ENCODE data around the gene VGLL4. TPM values are rescaled to one million over a fixed set of nuclear protein-coding genes. Genes with fewer than 3 reads are reported as not detected.

Gene VGLL4
- total and polyA plus RNA-seq, 2 experiments from 2014 or later: 30.9 to 46.5 TPM

GRCh38 chr3:11611341-11611799, 32.3 kb downstream of the VGLL4 start:
- no peaks in the 10 kb centered on the region for H3K27me3 ChIP-seq (replicated peaks; ENCODE audit: insufficient read depth)
- DNase-seq: no peak
- H2AFZ ChIP-seq: no peak overlapping the region
- no peak overlapping the region for H3K4me3 ChIP-seq
- peaks cover 6% of the 10 kb centered on the region; the same call in 1 of the 2 replicates for H3F3A ChIP-seq (ENCODE audit: insufficient read depth)
- H3K36me3 ChIP-seq (ENCODE audit: low read depth): no peaks in the 10 kb centered on the region
- H3K9me3 ChIP-seq (ENCODE audit: low read depth): no peaks in the 10 kb centered on the region
- peaks cover under 1% of the 10 kb centered on the region; the same call in 1 of the 2 replicates for H4K20me1 ChIP-seq (ENCODE audit: insufficient read depth)
- H3K27ac ChIP-seq: no peak overlapping the region
- no peaks in the 10 kb centered on the region for H3K9me2 ChIP-seq (ENCODE audit: insufficient read depth)
- in situ Hi-C loops (cut with MboI): no loop called here
- peaks cover 100% of the 10 kb centered on the region for H3K79me2 ChIP-seq (ENCODE audit: insufficient read depth)
- no peak overlapping the region for H3K9ac ChIP-seq
- H3K4me1 ChIP-seq (ENCODE audit: insufficient read depth): peaks cover 47% of the 10 kb centered on the region
- no peak overlapping the region for H3K4me2 ChIP-seq (ENCODE audit: unreplicated experiment)
- no peak for TF ChIP-seq EZH2 (IDR thresholded peaks at IDR 0.05; ENCODE audit: insufficient read depth, poor library complexity, severe bottlenecking)
- no peak for TF ChIP-seq EZH2phosphoT487 (IDR thresholded peaks at IDR 0.05; ENCODE audit: insufficient read depth, low read depth)
- WGBS, 2 experiments (ENCODE audit: low coverage in 1 of 2, low lambda C conversion rate in 2 of 2, missing lambda C conversion rate in 2 of 2): 94 to 95% methylated on average over 9 of the region's 9 CpGs

GRCh38 chr3:11610700-11611275, 32.9 kb downstream of the VGLL4 start:
- Histone ChIP-seq H3K9ac (no peak overlapping the region), H3K4me2 (ENCODE audit: unreplicated experiment) (no peak overlapping the region)

GRCh38 chr3:11610044-11610671, 33.6 kb downstream of the VGLL4 start:
- peaks cover 100% of the 10 kb centered on the region for H3K79me2 ChIP-seq (ENCODE audit: insufficient read depth)
- no peaks in the 10 kb centered on the region for H3K9me3 ChIP-seq (ENCODE audit: low read depth)
- H3K4me3 ChIP-seq: no peak overlapping the region
- H3K9ac ChIP-seq: no peak overlapping the region
- no peak overlapping the region for H3K27ac ChIP-seq
- H3K9me2 ChIP-seq (ENCODE audit: insufficient read depth): no peaks in the 10 kb centered on the region
- no peaks in the 10 kb centered on the region for H3K36me3 ChIP-seq (ENCODE audit: low read depth)
- H3F3A ChIP-seq (ENCODE audit: insufficient read depth): peaks cover 15% of the 10 kb centered on the region
- no peak for DNase-seq
- H3K27me3 ChIP-seq (replicated peaks; ENCODE audit: insufficient read depth): no peaks in the 10 kb centered on the region
- no peak for TF ChIP-seq EZH2 (IDR thresholded peaks at IDR 0.05; ENCODE audit: insufficient read depth, poor library complexity, severe bottlenecking)
- TF ChIP-seq EZH2phosphoT487 (IDR thresholded peaks at IDR 0.05; ENCODE audit: insufficient read depth, low read depth): no peak
- no peaks in the 10 kb centered on the region for H4K20me1 ChIP-seq (ENCODE audit: insufficient read depth)
- H3K4me2 ChIP-seq (ENCODE audit: unreplicated experiment): no peak overlapping the region
- H3K4me1 ChIP-seq (ENCODE audit: insufficient read depth): peaks cover 52% of the 10 kb centered on the region
- no peak overlapping the region for H2AFZ ChIP-seq
- WGBS, 2 experiments (ENCODE audit: low coverage in 1 of 2, low lambda C conversion rate in 2 of 2, missing lambda C conversion rate in 2 of 2): 90 to 92% methylated on average over 23 of the region's 23 CpGs
- in situ Hi-C loops (cut with MboI): no loop called here

More at GRCh38 chr3:11610700-11611275, 32.9 kb downstream of the VGLL4 start:
- Histone ChIP-seq H3K4me1 (ENCODE audit: insufficient read depth) (peaks cover 46% of the 10 kb centered on the region), H3K27ac (no peak overlapping the region), H3K9me2 (ENCODE audit: insufficient read depth) (no peaks in the 10 kb centered on the region), H2AFZ (no peak overlapping the region), H3K79me2 (ENCODE audit: insufficient read depth) (peaks cover 100% of the 10 kb centered on the region), H4K20me1 (ENCODE audit: insufficient read depth) (no peaks in the 10 kb centered on the region; the same call in 1 of the 2 replicates), H3K9me3 (ENCODE audit: low read depth) (no peaks in the 10 kb centered on the region), H3F3A (ENCODE audit: insufficient read depth) (peaks cover 10% of the 10 kb centered on the region), H3K27me3 (replicated peaks; ENCODE audit: insufficient read depth) (no peaks in the 10 kb centered on the region), H3K36me3 (ENCODE audit: low read depth) (no peaks in the 10 kb centered on the region), H3K4me3 (no peak overlapping the region)
- in situ Hi-C loops (cut with MboI): no loop called here
- TF ChIP-seq EZH2phosphoT487 (IDR thresholded peaks at IDR 0.05; ENCODE audit: insufficient read depth, low read depth) (no peak), EZH2 (IDR thresholded peaks at IDR 0.05; ENCODE audit: insufficient read depth, poor library complexity, severe bottlenecking) (no peak)
- DNase-seq: no peak
- WGBS, 2 experiments (ENCODE audit: low coverage in 1 of 2, low lambda C conversion rate in 2 of 2, missing lambda C conversion rate in 2 of 2): 79 to 80% methylated on average over 6 to 8 of the region's 8 CpGs

GRCh38 chr3:11609481-11609880, 34.2 kb downstream of the VGLL4 start:
- H4K20me1 ChIP-seq (ENCODE audit: insufficient read depth): no peaks in the 10 kb centered on the region
- peaks cover 52% of the 10 kb centered on the region for H3K4me1 ChIP-seq (ENCODE audit: insufficient read depth)
- no peaks in the 10 kb centered on the region for H3K27me3 ChIP-seq (replicated peaks; ENCODE audit: insufficient read depth)
- no peak overlapping the region for H3K9ac ChIP-seq
- H3F3A ChIP-seq (ENCODE audit: insufficient read depth): peaks cover 17% of the 10 kb centered on the region
- DNase-seq: no peak
- in situ Hi-C loops (cut with MboI): no loop called here
- H2AFZ ChIP-seq: no peak overlapping the region
- no peaks in the 10 kb centered on the region for H3K9me2 ChIP-seq (ENCODE audit: insufficient read depth)
- H3K27ac ChIP-seq: no peak overlapping the region
- no peak overlapping the region for H3K4me3 ChIP-seq
- no peaks in the 10 kb centered on the region for H3K36me3 ChIP-seq (ENCODE audit: low read depth)
- no peak for TF ChIP-seq EZH2phosphoT487 (IDR thresholded peaks at IDR 0.05; ENCODE audit: insufficient read depth, low read depth)
- no peak for TF ChIP-seq EZH2 (IDR thresholded peaks at IDR 0.05; ENCODE audit: insufficient read depth, poor library complexity, severe bottlenecking)
- no peaks in the 10 kb centered on the region for H3K9me3 ChIP-seq (ENCODE audit: low read depth)
- no peak overlapping the region for H3K4me2 ChIP-seq (ENCODE audit: unreplicated experiment)
- 84 to 87% methylated on average over 9 of the region's 9 CpGs for WGBS, 2 experiments (ENCODE audit: low coverage in 1 of 2, low lambda C conversion rate in 2 of 2, missing lambda C conversion rate in 2 of 2)
- peaks cover 97% of the 10 kb centered on the region for H3K79me2 ChIP-seq (ENCODE audit: insufficient read depth)

All from GM23248 (cell line).